Thyroid gland (tissue), 4 donors: ENCODE results near the gene FKRP. TPM values are rescaled to one million over a fixed set of nuclear protein-coding genes. Genes with fewer than 3 reads are reported as not detected.

Source experiments
- DNase-seq, 2 donors: peaks; one replicate each; pipeline ENCODE4 v3.0.0-alpha.2; 2019
- H3K27ac ChIP-seq, 3 donors: fragments of 200-600 bp; sonication (generic); 1 replicate in 2 of 3; 2 replicates in 1 of 3; pipeline ENCODE4 v1.5.1; 2016 to 2019; ENCODE audit warnings: mild to moderate bottlenecking in 1 of 3, moderate library complexity in 1 of 3
- H3K27me3 ChIP-seq: fragments of 200-600 bp; sonication (generic); one replicate; pipeline ENCODE4 v1.5.1; 2019
- H3K36me3 ChIP-seq, 2 donors: fragments of 200-600 bp; sonication (generic); one replicate each; pipeline ENCODE4 v1.5.1; 2016 to 2019
- H3K4me1 ChIP-seq, 2 donors: fragments of 200-600 bp; sonication (generic); one replicate each; pipeline ENCODE4 v1.5.1; 2017 to 2019
- H3K4me3 ChIP-seq, 3 donors: fragments of 200-600 bp; sonication (generic); replicated peaks in 1 of 3; 1 replicate in 2 of 3; 2 replicates in 1 of 3; pipeline ENCODE4 v1.5.1; 2016; ENCODE audit warnings: mild to moderate bottlenecking in 1 of 3
- H3K9me3 ChIP-seq: fragments of 200-600 bp; sonication (generic); one replicate; pipeline ENCODE4 v1.5.1; 2017
- POLR2A ChIP-seq, 2 donors: fragments of 450-650 bp; IDR thresholded peaks; one replicate each; pipeline ENCODE4 v1.6.1; 2017; ENCODE audit warnings: antibody characterized with exemption in 2 of 2, mild to moderate bottlenecking in 2 of 2, moderate library complexity in 1 of 2
- WGBS, 2 donors: methylation state at CpG; one replicate each; pipeline ENCODE4 v1.1.5; 2017; 5-methylcytosine and 5-hydroxymethylcytosine counted together
- intact Hi-C: fragments of 100-400 bp; cut with DNase I; formaldehyde crosslinking; loops from one replicate; pipeline ENCODE4 v1.15.1; 2023
- total RNA-seq, 4 donors: library from RNA; depleted of rRNA; stranded (reverse); fragments of >200 nt; gene quantifications; one replicate each; pipeline ENCODE4 v1.2.3, GENCODE V29; 2016
- TF ChIP-seq, protein P1 (sequence below), 6 experiments: fragments of 200-600 bp in 3 of 6; fragments of 450-650 bp in 3 of 6; sonication (generic) in 3 of 6; IDR thresholded peaks; one replicate each; pipeline ENCODE4 v1.5.1; 2016 to 2019; ENCODE audit warnings: antibody characterized with exemption in 6 of 6, mild to moderate bottlenecking in 2 of 6, inconsistent platforms in 1 of 6, moderate library complexity in 1 of 6

Gene FKRP, protein sequence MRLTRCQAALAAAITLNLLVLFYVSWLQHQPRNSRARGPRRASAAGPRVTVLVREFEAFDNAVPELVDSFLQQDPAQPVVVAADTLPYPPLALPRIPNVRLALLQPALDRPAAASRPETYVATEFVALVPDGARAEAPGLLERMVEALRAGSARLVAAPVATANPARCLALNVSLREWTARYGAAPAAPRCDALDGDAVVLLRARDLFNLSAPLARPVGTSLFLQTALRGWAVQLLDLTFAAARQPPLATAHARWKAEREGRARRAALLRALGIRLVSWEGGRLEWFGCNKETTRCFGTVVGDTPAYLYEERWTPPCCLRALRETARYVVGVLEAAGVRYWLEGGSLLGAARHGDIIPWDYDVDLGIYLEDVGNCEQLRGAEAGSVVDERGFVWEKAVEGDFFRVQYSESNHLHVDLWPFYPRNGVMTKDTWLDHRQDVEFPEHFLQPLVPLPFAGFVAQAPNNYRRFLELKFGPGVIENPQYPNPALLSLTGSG
- total RNA-seq = 10 to 100 TPM; 20.1 to 40.1 (median 23.1) TPM

DNA sequence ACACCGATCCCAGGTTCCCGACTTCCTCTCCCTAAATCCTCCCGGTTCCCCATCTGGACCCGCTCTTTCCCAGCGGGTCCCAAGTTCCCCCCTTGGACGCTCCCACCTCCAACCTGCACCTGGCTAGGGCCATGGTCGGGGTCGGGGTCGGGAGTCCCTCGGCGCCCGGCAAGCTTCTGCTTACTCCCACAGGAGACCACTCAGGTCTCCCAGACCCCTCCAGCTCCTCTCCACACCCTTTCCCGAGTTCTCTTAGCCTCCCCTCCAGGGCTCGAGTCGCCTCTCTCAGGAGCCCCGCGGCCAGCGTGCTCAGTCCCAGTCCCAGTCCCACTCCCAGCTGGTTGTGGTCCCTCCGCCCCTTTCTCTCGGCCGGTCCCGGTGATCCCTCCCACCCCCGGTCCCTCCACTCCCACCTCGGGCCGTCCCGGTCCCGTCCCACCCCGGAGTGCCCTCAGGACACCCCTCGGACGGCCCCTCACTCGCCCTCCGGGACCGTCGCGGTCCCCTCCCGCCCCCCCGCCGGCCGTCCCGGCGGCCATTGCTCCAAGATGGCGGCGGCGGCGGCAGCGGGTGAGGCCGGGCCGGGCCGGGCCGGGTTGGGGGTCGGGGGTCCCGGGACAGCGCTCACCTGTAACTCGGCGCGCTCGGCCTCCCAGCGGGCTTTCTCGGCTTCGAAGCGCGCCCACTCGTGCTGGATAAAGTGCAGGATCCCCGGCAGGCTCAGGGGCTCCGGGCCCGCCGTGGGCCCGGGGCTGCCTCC lies at the start of gene FKRP:
Gene FKRP, plus strand, starts transcription at position 537 of the 760 bp plus-strand sequence. CDS start 9,394 bp downstream, outside the sequence.
- H3K4me1 ChIP-seq = peaks cover 9 to 35% of the 10 kb centered on the region in 2 donors
- no peaks in the 10 kb centered on the region for H3K36me3 ChIP-seq
- WGBS, 2 donors = 1% methylated on average over 18 to 27 of the region's 68 CpGs
- intact Hi-C loops = loop anchor here (5.0 kb wide), 1 partner anchor 33 kb away; no protein-coding TSS in a partner anchor
- H3K9me3 ChIP-seq = no peaks in the 10 kb centered on the region
- H3K27ac ChIP-seq = peak within 1 kb of the TSS; percentile 71 to 90 (median 85)
- no peaks in the 10 kb centered on the region for H3K27me3 ChIP-seq
- H3K4me3 ChIP-seq = peak within 1 kb of the TSS; percentile 62 to 99 (median 66)
- no peak for TF ChIP-seq POLR2A (IDR thresholded peaks at IDR 0.05)
- TF ChIP-seq, protein P1, sequence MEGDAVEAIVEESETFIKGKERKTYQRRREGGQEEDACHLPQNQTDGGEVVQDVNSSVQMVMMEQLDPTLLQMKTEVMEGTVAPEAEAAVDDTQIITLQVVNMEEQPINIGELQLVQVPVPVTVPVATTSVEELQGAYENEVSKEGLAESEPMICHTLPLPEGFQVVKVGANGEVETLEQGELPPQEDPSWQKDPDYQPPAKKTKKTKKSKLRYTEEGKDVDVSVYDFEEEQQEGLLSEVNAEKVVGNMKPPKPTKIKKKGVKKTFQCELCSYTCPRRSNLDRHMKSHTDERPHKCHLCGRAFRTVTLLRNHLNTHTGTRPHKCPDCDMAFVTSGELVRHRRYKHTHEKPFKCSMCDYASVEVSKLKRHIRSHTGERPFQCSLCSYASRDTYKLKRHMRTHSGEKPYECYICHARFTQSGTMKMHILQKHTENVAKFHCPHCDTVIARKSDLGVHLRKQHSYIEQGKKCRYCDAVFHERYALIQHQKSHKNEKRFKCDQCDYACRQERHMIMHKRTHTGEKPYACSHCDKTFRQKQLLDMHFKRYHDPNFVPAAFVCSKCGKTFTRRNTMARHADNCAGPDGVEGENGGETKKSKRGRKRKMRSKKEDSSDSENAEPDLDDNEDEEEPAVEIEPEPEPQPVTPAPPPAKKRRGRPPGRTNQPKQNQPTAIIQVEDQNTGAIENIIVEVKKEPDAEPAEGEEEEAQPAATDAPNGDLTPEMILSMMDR (IDR thresholded peaks at IDR 0.05) = no peak
- DNase-seq = peak in 1 of 2 donors; percentile 25

DNA sequence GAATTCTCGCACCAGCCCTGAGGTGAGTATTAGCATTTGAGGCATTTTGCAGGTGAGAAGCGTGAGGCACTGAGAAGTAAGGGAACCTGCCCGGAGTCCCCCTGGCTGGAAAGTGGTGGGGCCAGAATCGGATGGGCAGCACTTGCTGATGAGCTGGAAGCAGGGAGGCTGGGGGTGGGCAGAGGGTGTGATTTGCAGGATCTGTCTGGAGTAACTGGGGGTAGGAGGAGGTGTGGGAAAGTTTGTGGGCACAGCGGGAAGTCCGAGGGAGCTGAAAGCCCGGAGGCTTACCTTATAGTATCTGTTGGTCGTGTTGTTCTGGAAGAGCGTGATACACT lies 49.0 kb upstream of the FKRP start:
- Histone ChIP-seq H3K9me3 (no peaks in the 10 kb centered on the region), H3K4me3 (no peak overlapping the region), H3K27me3 (no peaks in the 10 kb centered on the region), H3K27ac (no peak overlapping the region), H3K4me1 (peaks cover 4 to 5% of the 10 kb centered on the region in 2 donors), H3K36me3 (peaks cover 92 to 94% of the 10 kb centered on the region in 2 donors)
- no peak for DNase-seq
- TF ChIP-seq, protein P1 (IDR thresholded peaks at IDR 0.05) = no peak
- no peak for TF ChIP-seq POLR2A (IDR thresholded peaks at IDR 0.05)
- WGBS, 2 donors = 86 to 88% methylated on average over 9 of the region's 9 CpGs
- intact Hi-C loops = no loop called here

DNA sequence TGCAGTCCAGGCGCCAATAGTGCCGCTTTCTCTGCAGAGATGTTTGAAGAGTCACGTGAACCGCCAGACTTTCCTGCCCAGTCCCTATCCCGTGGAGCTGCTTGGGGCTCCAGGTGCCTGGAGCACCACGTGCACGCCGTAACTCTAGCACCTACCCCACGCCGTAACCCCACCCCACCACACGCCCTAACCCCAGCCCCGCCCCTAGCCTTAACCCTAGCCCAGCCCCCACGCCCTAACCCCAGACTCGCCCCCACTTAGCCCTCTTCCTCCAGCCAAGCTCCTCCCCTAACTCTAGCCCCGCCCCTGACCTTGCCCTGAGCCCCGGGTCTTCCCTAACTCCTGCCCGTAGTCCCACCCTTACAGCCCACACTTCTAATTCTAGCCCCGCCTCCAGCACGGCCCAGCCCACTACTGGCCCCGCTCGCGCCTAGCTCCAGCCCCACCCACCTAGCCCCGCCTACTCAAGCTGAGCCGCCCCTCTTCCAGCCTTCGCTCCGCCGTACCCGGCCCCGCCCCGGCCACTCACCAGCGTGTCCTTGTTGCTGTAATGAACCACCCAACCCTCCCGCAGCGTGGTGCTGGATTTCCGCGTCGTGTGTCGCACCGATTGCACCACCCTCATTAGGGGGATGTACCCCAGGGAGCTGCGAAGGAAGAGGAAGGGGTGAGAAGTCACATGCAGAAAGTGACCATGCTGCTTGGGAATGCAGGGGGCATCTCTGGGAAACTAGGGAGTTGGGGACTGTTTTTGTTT lies 48.5 kb upstream of the FKRP start:
- TF ChIP-seq POLR2A (IDR thresholded peaks at IDR 0.05) = no peak
- TF ChIP-seq, protein P1 (IDR thresholded peaks at IDR 0.05) = no peak
- H3K4me3 ChIP-seq = no peak overlapping the region
- peaks cover 4 to 5% of the 10 kb centered on the region in 2 donors for H3K4me1 ChIP-seq
- no peaks in the 10 kb centered on the region for H3K27me3 ChIP-seq
- H3K9me3 ChIP-seq = no peaks in the 10 kb centered on the region
- 33 to 54% methylated on average over 39 of the region's 39 CpGs for WGBS, 2 donors
- intact Hi-C loops = no loop called here
- H3K27ac ChIP-seq = no peak overlapping the region
- peaks cover 90 to 93% of the 10 kb centered on the region in 2 donors for H3K36me3 ChIP-seq
- DNase-seq = peak; percentile 81 to 88

DNA sequence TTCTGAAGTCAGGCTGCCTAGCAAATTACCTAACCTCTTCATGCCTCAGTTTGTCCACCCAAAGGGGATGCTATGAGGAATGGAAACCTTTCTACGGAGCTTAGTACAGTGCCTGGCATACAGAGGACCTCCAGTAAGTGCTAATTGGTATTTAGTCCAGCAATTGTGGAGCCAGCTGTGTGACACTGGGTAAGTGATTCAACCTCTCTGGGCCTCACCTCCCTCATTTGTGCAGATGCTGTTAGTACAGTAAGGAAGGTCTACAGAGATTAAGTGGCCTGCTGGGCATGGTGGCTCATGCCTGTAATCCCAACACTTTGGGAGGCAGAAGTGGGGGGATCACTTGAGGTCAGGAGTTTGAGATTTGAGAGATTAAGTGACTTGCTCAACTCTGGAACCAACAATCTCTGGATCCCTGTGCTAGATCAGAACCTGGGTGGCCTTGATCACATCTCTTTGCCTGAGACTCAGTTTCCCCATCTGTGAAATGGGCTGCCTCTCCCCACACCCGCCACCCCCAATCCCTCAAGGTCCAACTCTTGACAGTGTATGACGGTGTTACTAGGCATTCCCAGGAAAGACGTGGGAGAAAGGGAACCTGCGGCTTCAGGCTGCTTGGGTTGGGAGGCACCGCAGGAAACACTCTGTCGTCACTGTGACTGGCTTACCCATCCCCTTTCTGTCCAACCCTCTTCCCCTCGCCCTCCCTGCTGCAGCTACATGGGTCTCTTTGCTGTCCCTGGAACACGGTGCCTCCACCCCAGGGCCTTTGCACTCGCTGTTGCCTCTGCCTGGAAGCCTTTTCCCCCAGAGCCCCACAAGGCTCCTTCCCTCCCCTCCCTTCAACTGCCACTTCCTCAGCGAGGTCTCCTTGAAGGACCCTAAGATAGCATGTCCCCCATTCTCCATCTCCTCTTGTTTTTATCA lies 47.2 kb upstream of the FKRP start:
- H3K4me3 ChIP-seq = no peak overlapping the region
- 95 to 97% methylated on average over 11 of the region's 11 CpGs for WGBS, 2 donors
- H3K36me3 ChIP-seq = peaks cover 90 to 92% of the 10 kb centered on the region in 2 donors
- TF ChIP-seq, protein P1 (IDR thresholded peaks at IDR 0.05) = no peak
- TF ChIP-seq POLR2A (IDR thresholded peaks at IDR 0.05) = no peak
- H3K9me3 ChIP-seq = no peaks in the 10 kb centered on the region
- H3K27me3 ChIP-seq = no peaks in the 10 kb centered on the region
- H3K4me1 ChIP-seq = peaks cover 4 to 5% of the 10 kb centered on the region in 2 donors
- intact Hi-C loops = no loop called here
- DNase-seq = no peak
- H3K27ac ChIP-seq = no peak overlapping the region
